Measurements from ENCODE around the gene ANKRD33B. TPM values are rescaled to one million over a fixed set of nuclear protein-coding genes. Genes with fewer than 3 reads are reported as not detected.
"Not testable (repeated sequence)": the region's sequence is repeated elsewhere in the genome, so short reads cannot be mapped to it uniquely, and the experiment has no call there.

The ANKRD33B gene
- total RNA-seq, 1 experiment from 2014 or later = 0.75 TPM

DNA sequence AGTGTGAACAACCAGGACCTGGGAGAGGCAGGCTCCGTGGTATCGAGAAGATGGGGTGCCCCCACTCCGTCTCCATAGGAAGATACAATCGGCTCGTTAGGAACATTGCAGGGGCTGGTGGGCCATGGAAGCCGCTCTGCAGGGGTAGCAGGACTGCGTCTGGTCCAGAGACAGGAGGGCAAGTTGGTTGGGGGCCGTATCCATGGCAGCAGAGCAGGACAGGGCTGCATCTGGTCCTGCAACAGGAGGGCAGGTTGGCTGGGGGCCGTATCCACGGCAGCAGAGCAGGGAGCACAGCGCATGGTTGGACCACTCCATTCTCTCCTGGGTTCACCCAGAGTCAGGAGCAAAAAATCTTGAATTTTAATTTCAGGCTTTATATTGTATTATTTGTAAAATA is 98.2 kb downstream of the ANKRD33B start:
- no peak for TF ChIP-seq EZH2 (IDR thresholded peaks at IDR 0.05; ENCODE audit: borderline replicate concordance, low read depth, low read length, poor library complexity, severe bottlenecking)
- CTCF ChIA-PET = no interaction called here
- no peak overlapping the region for H3K4me3 ChIP-seq (ENCODE audit: low read depth, low read length, poor library complexity, severe bottlenecking)
- H3K9me3 ChIP-seq (ENCODE audit: low read depth, low read length, poor library complexity, severe bottlenecking) = no peaks in the 10 kb centered on the region
- H3K36me3 ChIP-seq (ENCODE audit: insufficient read depth, low read length, poor library complexity, severe bottlenecking) = no peaks in the 10 kb centered on the region
- POLR2A ChIA-PET (ENCODE audit: low non-redundant PET) = no interaction called here
- H3K27ac ChIP-seq (ENCODE audit: low read depth, low read length, poor library complexity, severe bottlenecking) = no peak overlapping the region
- BruUV-seq (replicated peaks) = no TSS peak
- intact Hi-C loops (cut with micrococcal nuclease; ENCODE audit: unreplicated experiment) = no loop called here
- no peaks in the 10 kb centered on the region for H3K4me1 ChIP-seq (ENCODE audit: insufficient read depth, low read length, poor library complexity, severe bottlenecking)
- H3K27me3 ChIP-seq (replicated peaks; ENCODE audit: insufficient read depth, low read depth, low read length, poor library complexity) = no peaks in the 10 kb centered on the region
- no peak for DNase-seq (ENCODE audit: low spot score)

DNA sequence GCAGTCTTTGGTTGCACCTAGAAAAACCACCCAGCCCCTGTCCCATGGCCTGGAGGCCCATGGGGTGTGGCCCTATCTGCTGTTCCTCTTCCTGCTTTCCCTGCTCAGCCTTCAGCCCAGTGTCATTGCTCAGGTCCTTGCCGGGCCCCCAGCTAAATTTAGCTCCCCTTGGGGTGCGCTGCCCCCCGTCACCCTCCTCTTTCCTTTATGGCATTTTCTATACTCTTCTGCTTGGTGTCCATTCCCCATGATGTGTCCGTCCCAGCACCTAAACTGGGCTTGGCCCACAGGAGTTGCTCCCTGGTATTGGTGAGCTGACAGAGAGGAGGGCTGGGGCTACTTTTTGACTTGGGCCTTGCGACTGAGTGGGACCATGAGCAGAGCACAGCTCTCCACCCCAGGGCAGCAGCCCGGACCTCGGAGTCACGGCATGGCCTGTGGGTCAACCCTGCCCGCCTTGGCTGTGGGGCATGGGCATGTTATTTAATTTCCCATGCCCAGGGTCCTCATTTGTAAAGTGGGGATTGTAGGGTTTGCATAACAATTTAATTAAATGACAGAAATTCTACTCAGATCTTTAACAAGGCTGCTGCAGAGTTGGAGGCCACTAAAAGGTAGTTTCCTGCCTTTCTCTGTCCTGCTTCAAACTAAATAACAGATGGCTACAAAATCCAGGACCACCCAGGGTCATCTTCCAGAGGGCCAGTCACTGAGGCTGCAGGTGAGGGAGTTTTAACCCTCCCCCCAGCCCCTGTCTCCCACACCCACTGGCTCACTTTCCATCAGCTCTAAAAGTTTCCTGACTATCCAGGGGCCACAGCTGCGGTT is 99.0 kb downstream of the ANKRD33B start:
- ChIA-PET POLR2A (ENCODE audit: low non-redundant PET) (no interaction called here), CTCF (no interaction called here)
- H3K4me1 ChIP-seq (ENCODE audit: insufficient read depth, low read length, poor library complexity, severe bottlenecking) = no peaks in the 10 kb centered on the region
- no peaks in the 10 kb centered on the region for H3K27me3 ChIP-seq (replicated peaks; ENCODE audit: insufficient read depth, low read depth, low read length, poor library complexity)
- no peaks in the 10 kb centered on the region for H3K9me3 ChIP-seq (ENCODE audit: low read depth, low read length, poor library complexity, severe bottlenecking)
- no peak overlapping the region for H3K27ac ChIP-seq (ENCODE audit: low read depth, low read length, poor library complexity, severe bottlenecking)
- no peak overlapping the region for H3K4me3 ChIP-seq (ENCODE audit: low read depth, low read length, poor library complexity, severe bottlenecking)
- DNase-seq (ENCODE audit: low spot score) = no peak
- BruUV-seq (replicated peaks) = no TSS peak
- no peak for TF ChIP-seq EZH2 (IDR thresholded peaks at IDR 0.05; ENCODE audit: borderline replicate concordance, low read depth, low read length, poor library complexity, severe bottlenecking)
- TF ChIP-seq, protein P1, sequence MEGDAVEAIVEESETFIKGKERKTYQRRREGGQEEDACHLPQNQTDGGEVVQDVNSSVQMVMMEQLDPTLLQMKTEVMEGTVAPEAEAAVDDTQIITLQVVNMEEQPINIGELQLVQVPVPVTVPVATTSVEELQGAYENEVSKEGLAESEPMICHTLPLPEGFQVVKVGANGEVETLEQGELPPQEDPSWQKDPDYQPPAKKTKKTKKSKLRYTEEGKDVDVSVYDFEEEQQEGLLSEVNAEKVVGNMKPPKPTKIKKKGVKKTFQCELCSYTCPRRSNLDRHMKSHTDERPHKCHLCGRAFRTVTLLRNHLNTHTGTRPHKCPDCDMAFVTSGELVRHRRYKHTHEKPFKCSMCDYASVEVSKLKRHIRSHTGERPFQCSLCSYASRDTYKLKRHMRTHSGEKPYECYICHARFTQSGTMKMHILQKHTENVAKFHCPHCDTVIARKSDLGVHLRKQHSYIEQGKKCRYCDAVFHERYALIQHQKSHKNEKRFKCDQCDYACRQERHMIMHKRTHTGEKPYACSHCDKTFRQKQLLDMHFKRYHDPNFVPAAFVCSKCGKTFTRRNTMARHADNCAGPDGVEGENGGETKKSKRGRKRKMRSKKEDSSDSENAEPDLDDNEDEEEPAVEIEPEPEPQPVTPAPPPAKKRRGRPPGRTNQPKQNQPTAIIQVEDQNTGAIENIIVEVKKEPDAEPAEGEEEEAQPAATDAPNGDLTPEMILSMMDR (conservative IDR thresholded peaks at IDR 0.05; ENCODE audit: low read depth, low read length) = no peak
- no peaks in the 10 kb centered on the region for H3K36me3 ChIP-seq (ENCODE audit: insufficient read depth, low read length, poor library complexity, severe bottlenecking)
- intact Hi-C loops (cut with micrococcal nuclease; ENCODE audit: unreplicated experiment) = no loop called here

DNA sequence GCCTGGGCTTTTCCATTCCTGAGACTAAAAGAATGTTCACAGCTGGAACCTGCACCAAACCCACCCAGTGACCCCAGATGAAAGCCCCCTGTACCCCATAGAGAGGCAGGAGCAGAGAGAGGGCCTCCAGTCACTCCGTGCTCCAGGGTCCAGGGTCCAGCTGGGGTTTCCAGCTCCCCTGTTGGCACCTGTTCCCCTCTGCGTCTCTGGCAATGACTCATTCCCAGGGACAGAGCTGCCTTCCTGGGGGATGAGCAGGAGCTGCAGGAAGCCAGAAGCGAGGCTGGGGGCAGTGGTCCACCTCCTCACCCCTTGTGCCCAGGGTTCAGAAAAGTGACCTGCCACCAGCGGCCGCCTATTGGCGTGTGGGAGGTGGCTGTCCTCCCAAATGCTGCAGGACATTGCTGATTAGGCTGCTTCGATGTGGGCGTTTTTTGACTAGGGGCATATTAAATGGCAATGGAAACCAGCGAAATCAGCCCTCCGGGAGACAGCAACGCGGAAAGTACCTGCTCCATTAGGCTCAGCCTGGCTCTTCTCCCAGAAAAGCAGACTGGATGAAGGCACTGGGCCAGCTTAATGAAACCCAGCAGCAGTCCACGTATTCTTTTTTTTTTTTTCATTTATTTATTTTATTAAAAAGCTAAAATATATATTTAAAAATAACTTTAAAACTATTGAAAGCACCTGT is 99.8 kb downstream of the ANKRD33B start:
- Histone ChIP-seq H3K4me3 (ENCODE audit: low read depth, low read length, poor library complexity, severe bottlenecking) (no peak overlapping the region), H3K36me3 (ENCODE audit: insufficient read depth, low read length, poor library complexity, severe bottlenecking) (no peaks in the 10 kb centered on the region), H3K27me3 (replicated peaks; ENCODE audit: insufficient read depth, low read depth, low read length, poor library complexity) (no peaks in the 10 kb centered on the region), H3K27ac (ENCODE audit: low read depth, low read length, poor library complexity, severe bottlenecking) (no peak overlapping the region), H3K4me1 (ENCODE audit: insufficient read depth, low read length, poor library complexity, severe bottlenecking) (no peaks in the 10 kb centered on the region), H3K9me3 (ENCODE audit: low read depth, low read length, poor library complexity, severe bottlenecking) (no peaks in the 10 kb centered on the region)
- TF ChIP-seq, protein P1 (conservative IDR thresholded peaks at IDR 0.05; ENCODE audit: low read depth, low read length) = no peak
- no peak for TF ChIP-seq EZH2 (IDR thresholded peaks at IDR 0.05; ENCODE audit: borderline replicate concordance, low read depth, low read length, poor library complexity, severe bottlenecking)
- intact Hi-C loops (cut with micrococcal nuclease; ENCODE audit: unreplicated experiment) = no loop called here
- no peak for DNase-seq (ENCODE audit: low spot score)
- ChIA-PET CTCF (no interaction called here), POLR2A (ENCODE audit: low non-redundant PET) (no interaction called here)
- no TSS peak for BruUV-seq (replicated peaks)

DNA sequence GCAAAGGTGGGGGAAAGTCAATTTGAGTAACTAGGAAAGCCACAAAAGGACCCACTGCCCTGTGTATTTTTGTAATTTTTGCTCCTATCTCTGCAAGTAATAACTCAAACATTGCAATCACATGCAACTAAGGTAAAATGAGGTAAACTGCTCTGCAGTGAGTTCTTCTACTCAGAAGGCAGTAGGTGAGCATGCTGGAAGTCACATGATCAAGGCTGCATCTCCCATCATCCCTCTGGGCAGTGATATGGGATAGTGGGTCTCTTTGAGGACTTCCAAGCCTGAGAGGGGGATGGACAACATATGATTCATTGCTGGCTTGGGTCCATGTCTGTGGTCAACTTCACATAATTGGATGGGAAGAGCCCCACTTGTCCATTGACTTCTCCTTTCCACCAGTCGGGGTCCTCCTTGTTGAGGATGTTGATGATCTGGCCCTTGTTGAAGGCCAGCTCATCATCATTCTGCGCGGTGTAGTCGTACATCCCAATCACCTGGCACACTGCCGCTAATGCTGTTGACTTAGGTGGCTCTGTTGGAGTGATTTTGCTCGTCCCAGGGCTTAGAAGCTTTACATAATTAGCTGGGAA is 100.4 kb downstream of the ANKRD33B start:
- H3K36me3 ChIP-seq (ENCODE audit: insufficient read depth, low read length, poor library complexity, severe bottlenecking); H3K27me3 ChIP-seq (replicated peaks; ENCODE audit: insufficient read depth, low read depth, low read length, poor library complexity); POLR2A ChIA-PET (ENCODE audit: low non-redundant PET); intact Hi-C loops (cut with micrococcal nuclease; ENCODE audit: unreplicated experiment); H3K9me3 ChIP-seq (ENCODE audit: low read depth, low read length, poor library complexity, severe bottlenecking); H3K27ac ChIP-seq (ENCODE audit: low read depth, low read length, poor library complexity, severe bottlenecking); H3K4me1 ChIP-seq (ENCODE audit: insufficient read depth, low read length, poor library complexity, severe bottlenecking); CTCF ChIA-PET; DNase-seq (ENCODE audit: low spot score); BruUV-seq (replicated peaks); H3K4me3 ChIP-seq (ENCODE audit: low read depth, low read length, poor library complexity, severe bottlenecking): not testable (repeated sequence)

All from A673 (cell line).